Measurements from ENCODE around the gene DOCK2.

DNA sequence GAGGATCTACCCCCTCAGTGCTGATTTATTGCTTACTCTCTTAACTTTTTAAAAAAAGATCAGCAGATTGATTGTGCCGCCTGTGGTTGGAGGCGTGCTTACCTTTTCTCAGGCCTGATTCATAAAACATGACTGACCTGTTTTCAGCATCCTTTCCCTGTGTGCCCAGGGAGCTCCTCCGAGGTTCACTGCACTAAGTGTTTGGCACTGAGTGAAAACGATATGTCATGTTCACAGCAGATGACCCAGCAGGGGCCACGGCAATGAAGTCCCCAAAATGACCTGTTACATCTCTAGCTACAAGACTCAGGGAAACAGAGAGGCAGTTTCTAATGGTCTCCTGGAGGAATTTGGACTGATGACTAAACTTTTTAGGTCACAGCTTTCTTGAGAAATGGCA, 273.3 kb downstream of the DOCK2 start:
- TF ChIP-seq, protein P1, sequence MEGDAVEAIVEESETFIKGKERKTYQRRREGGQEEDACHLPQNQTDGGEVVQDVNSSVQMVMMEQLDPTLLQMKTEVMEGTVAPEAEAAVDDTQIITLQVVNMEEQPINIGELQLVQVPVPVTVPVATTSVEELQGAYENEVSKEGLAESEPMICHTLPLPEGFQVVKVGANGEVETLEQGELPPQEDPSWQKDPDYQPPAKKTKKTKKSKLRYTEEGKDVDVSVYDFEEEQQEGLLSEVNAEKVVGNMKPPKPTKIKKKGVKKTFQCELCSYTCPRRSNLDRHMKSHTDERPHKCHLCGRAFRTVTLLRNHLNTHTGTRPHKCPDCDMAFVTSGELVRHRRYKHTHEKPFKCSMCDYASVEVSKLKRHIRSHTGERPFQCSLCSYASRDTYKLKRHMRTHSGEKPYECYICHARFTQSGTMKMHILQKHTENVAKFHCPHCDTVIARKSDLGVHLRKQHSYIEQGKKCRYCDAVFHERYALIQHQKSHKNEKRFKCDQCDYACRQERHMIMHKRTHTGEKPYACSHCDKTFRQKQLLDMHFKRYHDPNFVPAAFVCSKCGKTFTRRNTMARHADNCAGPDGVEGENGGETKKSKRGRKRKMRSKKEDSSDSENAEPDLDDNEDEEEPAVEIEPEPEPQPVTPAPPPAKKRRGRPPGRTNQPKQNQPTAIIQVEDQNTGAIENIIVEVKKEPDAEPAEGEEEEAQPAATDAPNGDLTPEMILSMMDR (IDR thresholded peaks at IDR 0.05; ENCODE audit: insufficient read depth, low read length, poor library complexity, severe bottlenecking), result no peak
- TF ChIP-seq EZH2phosphoT487 (conservative IDR thresholded peaks at IDR 0.05; ENCODE audit: low read length), result no peak
